K562 (cell line): ENCODE data around the gene FGF14. TPM values are rescaled to one million over a fixed set of nuclear protein-coding genes. Genes with fewer than 3 reads are reported as not detected.

ENCODE experiments used
- ATAC-seq: fragments of 200-7000 bp; cut with Tn5 transposase; 3 replicates; pipeline ENCODE4 v1.9.1; 2020; ENCODE audit warnings: moderate library complexity
- BruUV-seq: library from RNA; stranded (reverse); fragments of 400-500 nt; replicated peaks from 2 replicates; lab custom pipeline; 2021; lab: Mats Ljungman, UMichigan
- CTCF ChIA-PET: fragments of 300-600 bp; formaldehyde crosslinking; extraction: SDS; loops from one replicate; lab custom pipeline; 2021; ENCODE audit warnings: low intra/inter-chr PET ratio; lab: Yijun Ruan, JAX
- POLR2A ChIA-PET: fragments of 300-600, 350-650 bp; sonication (Branson Sonifier 250); formaldehyde crosslinking; extraction: SDS; loops from one replicate; lab custom pipeline; 2021; ENCODE audit warnings: antibody characterized with exemption, inconsistent platforms; lab: Yijun Ruan, JAX
- DNase-seq, 4 experiments: peaks; one replicate each; pipeline versions ENCODE4 v3.0.0 to v3.0.0-alpha.2; 2011 to 2018; ENCODE audit warnings: low spot score in 3 of 4, mixed read lengths in 3 of 4; ENCODE audit errors: extremely low read depth in 1 of 4
- FAIRE-seq: peaks from 2 replicates; lab custom pipeline; 2011; peaks lifted over from hg19 to GRCh38; lab: Jason Lieb, UNC
- H2AFZ ChIP-seq: 2 replicates; pipeline ENCODE4 v1.6.0; 2011; ENCODE audit warnings: low read depth, low read length, control low read depth, inconsistent platforms
- H3K27ac ChIP-seq: fragments of 200-600 bp; 3 replicates; pipeline ENCODE4 v1.8.0; 2011; ENCODE audit warnings: low read depth, mild to moderate bottlenecking, control low read depth, inconsistent platforms, low read length, moderate library complexity, mixed read lengths; ENCODE audit errors: extremely low read depth
- H3K27me3 ChIP-seq, 2 experiments: fragments of 300-600 bp in 1 of 2; 2 replicates in 1 of 2; 3 replicates in 1 of 2; pipeline versions ENCODE4 v1.6.0 to v1.8.0; 2011; ENCODE audit warnings: inconsistent platforms in 2 of 2, low read length in 2 of 2, mild to moderate bottlenecking in 1 of 2, mixed read lengths in 1 of 2, moderate library complexity in 1 of 2; ENCODE audit not compliant: control insufficient read depth in 2 of 2, insufficient read depth in 2 of 2
- H3K36me3 ChIP-seq: fragments of 300-600 bp; 3 replicates; pipeline ENCODE4 v1.8.0; 2011; ENCODE audit warnings: mild to moderate bottlenecking, low read length, inconsistent platforms; ENCODE audit not compliant: control insufficient read depth, insufficient read depth
- H3K4me1 ChIP-seq, 2 experiments: fragments of 200-600 bp in 1 of 2; replicated peaks in 1 of 2; 2 replicates in 1 of 2; 3 replicates in 1 of 2; pipeline versions ENCODE4 v1.5.1 to v1.8.0; 2011; ENCODE audit warnings: inconsistent platforms in 2 of 2, low read length in 2 of 2, mild to moderate bottlenecking in 1 of 2, mixed read lengths in 1 of 2, moderate library complexity in 1 of 2; ENCODE audit not compliant: control insufficient read depth in 2 of 2, insufficient read depth in 2 of 2
- H3K4me2 ChIP-seq: 2 replicates; pipeline ENCODE4 v1.6.1; 2011; ENCODE audit warnings: low read length, control low read depth, inconsistent platforms, mixed read lengths; ENCODE audit not compliant: insufficient read depth
- H3K4me3 ChIP-seq: fragments of 200-600 bp; sonication (generic), shearing (Covaris generic); 2 replicates; pipeline ENCODE4 v1.5.1; 2016; ENCODE audit warnings: control low read depth, inconsistent platforms
- H3K79me2 ChIP-seq: fragments of 200-600 bp; 3 replicates; pipeline ENCODE4 v1.8.0; 2011; ENCODE audit warnings: low read length, inconsistent platforms; ENCODE audit not compliant: control insufficient read depth, insufficient read depth
- H3K9ac ChIP-seq, 2 experiments: 2 replicates each; pipeline versions ENCODE4 v1.6.0 to v1.6.1; 2011; ENCODE audit warnings: low read depth in 2 of 2, low read length in 2 of 2, control low read depth in 1 of 2, inconsistent platforms in 1 of 2, mild to moderate bottlenecking in 1 of 2, mixed read lengths in 1 of 2; ENCODE audit not compliant: insufficient read depth in 1 of 2
- H3K9me1 ChIP-seq: one replicate; pipeline ENCODE4 v1.6.0; 2011; ENCODE audit warnings: inconsistent platforms, mild to moderate bottlenecking, low read length, moderate library complexity; ENCODE audit not compliant: control insufficient read depth, insufficient read depth
- H3K9me3 ChIP-seq: replicated peaks from 2 replicates; pipeline ENCODE4 v1.5.1; 2011; ENCODE audit warnings: low read depth, low read length, inconsistent platforms; ENCODE audit not compliant: control insufficient read depth, insufficient read depth
- H4K20me1 ChIP-seq: replicated peaks from 2 replicates; pipeline ENCODE4 v1.6.1; 2011; ENCODE audit warnings: low read length, inconsistent platforms, mixed read lengths; ENCODE audit not compliant: control insufficient read depth, insufficient read depth
- BCOR ChIP-seq: fragments of 450-650 bp; IDR thresholded peaks from 2 replicates; pipeline ENCODE4 v1.6.1; 2016
- CBFA2T2 ChIP-seq: fragments of 450-650 bp; conservative IDR thresholded peaks from 2 replicates; pipeline ENCODE4 v1.6.1; 2017; ENCODE audit warnings: mild to moderate bottlenecking
- ESRRB ChIP-seq: fragments of 250-450 bp; sonication (Bioruptor Pico); IDR thresholded peaks from 2 replicates; pipeline ENCODE4 v1.5.0; 2020; ENCODE audit warnings: mild to moderate bottlenecking, moderate library complexity, borderline replicate concordance
- KDM4B ChIP-seq, 2 experiments: fragments of 450-650 bp in 1 of 2; sonication (generic) in 1 of 2; IDR thresholded peaks; 2 replicates each; pipeline ENCODE4 v1.6.1; 2016 to 2017; ENCODE audit warnings: borderline replicate concordance in 2 of 2, antibody characterized with exemption in 1 of 2, low read depth in 1 of 2, mild to moderate bottlenecking in 1 of 2
- MBD2 ChIP-seq: sonication (generic); IDR thresholded peaks from 2 replicates; pipeline ENCODE4 v1.6.1; 2016; ENCODE audit warnings: low read depth, borderline replicate concordance
- PRMT5 ChIP-seq: sonication (generic); formaldehyde crosslinking; IDR thresholded peaks from 2 replicates; pipeline ENCODE4 v1.5.0; 2020; ENCODE audit warnings: missing genetic modification reagents
- ZBTB17 ChIP-seq: fragments of 450-650 bp; formaldehyde crosslinking; IDR thresholded peaks from 2 replicates; pipeline ENCODE4 v1.4.0; 2020; ENCODE audit warnings: mild to moderate bottlenecking
- ZC3H11A ChIP-seq: IDR thresholded peaks from 2 replicates; pipeline ENCODE4 v1.6.1; 2012; ENCODE audit warnings: low read depth, low read length, improper control_type of control experiment
- ZFP30 ChIP-seq: fragments of 250-450 bp; sonication (Bioruptor Pico); IDR thresholded peaks from 2 replicates; pipeline ENCODE4 v1.8.0; 2022; ENCODE audit warnings: moderate library complexity, mild to moderate bottlenecking, inconsistent platforms, borderline replicate concordance
- ZNF24 ChIP-seq: fragments of 450-650 bp; IDR thresholded peaks from 2 replicates; pipeline ENCODE4 v1.6.1; 2016
- ZNF311 ChIP-seq: fragments of 250-450 bp; sonication (Bioruptor Pico); IDR thresholded peaks from 2 replicates; pipeline ENCODE4 v1.4.0; 2020; ENCODE audit warnings: mild to moderate bottlenecking, moderate library complexity
- ZNF699 ChIP-seq: fragments of 250-450 bp; sonication (Bioruptor Pico); IDR thresholded peaks from 2 replicates; pipeline ENCODE4 v1.8.0; 2021; ENCODE audit warnings: mild to moderate bottlenecking, moderate library complexity; ENCODE audit not compliant: insufficient replicate concordance
- WGBS: fragments of 100-300 bp; shearing (Covaris generic); methylation state at CpG from one replicate; pipeline ENCODE4 v1.1.6; 2016; ENCODE audit warnings: low coverage, mixed read lengths; ENCODE audit not compliant: insufficient coverage; ENCODE audit errors: missing lambda C conversion rate; 5-methylcytosine and 5-hydroxymethylcytosine counted together
- in situ Hi-C: fragments of 300-500 bp; cut with MboI; formaldehyde crosslinking; loops from 4 replicates; pipeline ENCODE4 v1.15.0; 2018; ENCODE audit warnings: inconsistent platforms, mixed read lengths
- intact Hi-C: fragments of 100-400 bp; cut with micrococcal nuclease; formaldehyde crosslinking; loops from 2 replicates; pipeline ENCODE4 v1.14.2; 2022
- polyA plus RNA-seq, 8 experiments: library from polyadenylated mRNA; depleted of rRNA in 4 of 8; stranded (reverse) in 5 of 8; unstranded in 3 of 8; fragments of >200 nt; fragmentation: Nextera tagmentation in 2 of 8; fragmentation: Illumina TruSeq in 1 of 8; extraction: Ambion mirVana in 2 of 8; extraction: Trizol in 1 of 8; gene quantifications; 2 replicates each; pipeline versions ENCODE4 v1.2.1 to v1.2.3, GENCODE V29; 2011 to 2014; ENCODE audit warnings: inconsistent platforms in 1 of 8, missing spikeins in 1 of 8
- total RNA-seq, 7 experiments: library from RNA; depleted of rRNA in 6 of 7; stranded (reverse); fragments of >200 nt in 6 of 7; fragmentation: Illumina TruSeq in 2 of 7; extraction: Trizol in 2 of 7; gene quantifications; 2 replicates each; pipeline versions ENCODE4 v1.2.1 to v1.2.3, GENCODE V29; 2011 to 2021; ENCODE audit warnings: low replicate concordance in 1 of 7
- TF ChIP-seq, protein P1 (sequence below): sonication (generic); formaldehyde crosslinking; IDR thresholded peaks from 2 replicates; pipeline ENCODE4 v1.8.0; 2023; ENCODE audit warnings: mild to moderate bottlenecking, missing genetic modification reagents
- TF ChIP-seq, protein P2 (sequence below): fragments of 250-450 bp; sonication (Bioruptor Pico); IDR thresholded peaks from 2 replicates; pipeline ENCODE4 v1.5.0; 2021; ENCODE audit warnings: mild to moderate bottlenecking, moderate library complexity
- TF ChIP-seq, protein P3 (sequence below): fragments of 250-450 bp; sonication (Bioruptor Pico); IDR thresholded peaks from 2 replicates; pipeline ENCODE4 v1.4.0; 2020; ENCODE audit warnings: mild to moderate bottlenecking, moderate library complexity, borderline replicate concordance

The FGF14 gene
- total and polyA plus RNA-seq, 9 of the 15 experiments (the other 6 are each of a cell fraction or from before 2014, with no cell fraction given) = not detected

DNA sequence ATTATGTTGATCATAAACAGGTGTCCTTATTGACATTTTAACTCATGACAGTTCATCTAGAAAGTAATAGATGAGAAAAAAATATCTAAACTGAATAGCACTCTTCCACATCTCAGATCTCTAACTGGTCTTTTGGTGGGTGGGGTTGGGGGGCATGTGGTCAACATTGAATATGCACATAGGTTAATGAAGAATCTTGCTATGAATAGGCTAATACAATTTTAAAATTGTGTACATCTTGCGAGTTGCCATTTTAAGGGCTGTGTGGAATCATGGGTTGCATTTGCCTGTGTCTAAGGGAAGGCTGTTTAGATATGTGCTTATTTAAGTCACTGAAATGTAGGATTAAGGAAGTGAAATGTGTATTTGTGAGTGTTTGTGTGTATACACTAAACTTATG lies 603.4 kb downstream of the FGF14 start:
- H3K79me2 ChIP-seq = no peaks in the 10 kb centered on the region
- H3K4me1 ChIP-seq = no peaks in the 10 kb centered on the region
- no peaks in the 10 kb centered on the region for H3K9me1 ChIP-seq
- FAIRE-seq (no peak), ATAC-seq (no peak), DNase-seq (no peak)
- intact Hi-C loops = no loop called here
- BruUV-seq = no TSS peak
- H3K9ac ChIP-seq = no peak overlapping the region
- in situ Hi-C loops = no loop called here
- H3K27ac ChIP-seq = no peak overlapping the region
- ChIA-PET CTCF (no interaction called here), POLR2A (no interaction called here)
- no peak overlapping the region for H2AFZ ChIP-seq
- H4K20me1 ChIP-seq = no peaks in the 10 kb centered on the region
- H3K4me3 ChIP-seq = no peak overlapping the region
- H3K27me3 ChIP-seq = no peaks in the 10 kb centered on the region
- H3K4me2 ChIP-seq = no peak overlapping the region
- H3K9me3 ChIP-seq = no peaks in the 10 kb centered on the region
- H3K36me3 ChIP-seq = no peaks in the 10 kb centered on the region
- WGBS = 0% methylated on average over 1 of the region's 1 CpG
- TF ChIP-seq PRMT5 (no peak), MBD2 (no peak), ZNF24 (no peak), ZFP30 (no peak), ESRRB (CRISPR knock-in tag) (no peak), ZC3H11A (no peak), KDM4B (IDR thresholded peaks at IDR 0.05; ENCODE audit: borderline replicate concordance in 2 of 2, low read depth in 1 of 2) (no peak), BCOR (no peak), CBFA2T2 (no peak), ZNF699 (CRISPR knock-in tag) (no peak), ZBTB17 (CRISPR knock-in tag) (no peak), ZNF311 (CRISPR knock-in tag) (no peak)
- TF ChIP-seq, protein P1, sequence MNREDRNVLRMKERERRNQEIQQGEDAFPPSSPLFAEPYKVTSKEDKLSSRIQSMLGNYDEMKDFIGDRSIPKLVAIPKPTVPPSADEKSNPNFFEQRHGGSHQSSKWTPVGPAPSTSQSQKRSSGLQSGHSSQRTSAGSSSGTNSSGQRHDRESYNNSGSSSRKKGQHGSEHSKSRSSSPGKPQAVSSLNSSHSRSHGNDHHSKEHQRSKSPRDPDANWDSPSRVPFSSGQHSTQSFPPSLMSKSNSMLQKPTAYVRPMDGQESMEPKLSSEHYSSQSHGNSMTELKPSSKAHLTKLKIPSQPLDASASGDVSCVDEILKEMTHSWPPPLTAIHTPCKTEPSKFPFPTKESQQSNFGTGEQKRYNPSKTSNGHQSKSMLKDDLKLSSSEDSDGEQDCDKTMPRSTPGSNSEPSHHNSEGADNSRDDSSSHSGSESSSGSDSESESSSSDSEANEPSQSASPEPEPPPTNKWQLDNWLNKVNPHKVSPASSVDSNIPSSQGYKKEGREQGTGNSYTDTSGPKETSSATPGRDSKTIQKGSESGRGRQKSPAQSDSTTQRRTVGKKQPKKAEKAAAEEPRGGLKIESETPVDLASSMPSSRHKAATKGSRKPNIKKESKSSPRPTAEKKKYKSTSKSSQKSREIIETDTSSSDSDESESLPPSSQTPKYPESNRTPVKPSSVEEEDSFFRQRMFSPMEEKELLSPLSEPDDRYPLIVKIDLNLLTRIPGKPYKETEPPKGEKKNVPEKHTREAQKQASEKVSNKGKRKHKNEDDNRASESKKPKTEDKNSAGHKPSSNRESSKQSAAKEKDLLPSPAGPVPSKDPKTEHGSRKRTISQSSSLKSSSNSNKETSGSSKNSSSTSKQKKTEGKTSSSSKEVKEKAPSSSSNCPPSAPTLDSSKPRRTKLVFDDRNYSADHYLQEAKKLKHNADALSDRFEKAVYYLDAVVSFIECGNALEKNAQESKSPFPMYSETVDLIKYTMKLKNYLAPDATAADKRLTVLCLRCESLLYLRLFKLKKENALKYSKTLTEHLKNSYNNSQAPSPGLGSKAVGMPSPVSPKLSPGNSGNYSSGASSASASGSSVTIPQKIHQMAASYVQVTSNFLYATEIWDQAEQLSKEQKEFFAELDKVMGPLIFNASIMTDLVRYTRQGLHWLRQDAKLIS = no peak
- TF ChIP-seq, protein P2, sequence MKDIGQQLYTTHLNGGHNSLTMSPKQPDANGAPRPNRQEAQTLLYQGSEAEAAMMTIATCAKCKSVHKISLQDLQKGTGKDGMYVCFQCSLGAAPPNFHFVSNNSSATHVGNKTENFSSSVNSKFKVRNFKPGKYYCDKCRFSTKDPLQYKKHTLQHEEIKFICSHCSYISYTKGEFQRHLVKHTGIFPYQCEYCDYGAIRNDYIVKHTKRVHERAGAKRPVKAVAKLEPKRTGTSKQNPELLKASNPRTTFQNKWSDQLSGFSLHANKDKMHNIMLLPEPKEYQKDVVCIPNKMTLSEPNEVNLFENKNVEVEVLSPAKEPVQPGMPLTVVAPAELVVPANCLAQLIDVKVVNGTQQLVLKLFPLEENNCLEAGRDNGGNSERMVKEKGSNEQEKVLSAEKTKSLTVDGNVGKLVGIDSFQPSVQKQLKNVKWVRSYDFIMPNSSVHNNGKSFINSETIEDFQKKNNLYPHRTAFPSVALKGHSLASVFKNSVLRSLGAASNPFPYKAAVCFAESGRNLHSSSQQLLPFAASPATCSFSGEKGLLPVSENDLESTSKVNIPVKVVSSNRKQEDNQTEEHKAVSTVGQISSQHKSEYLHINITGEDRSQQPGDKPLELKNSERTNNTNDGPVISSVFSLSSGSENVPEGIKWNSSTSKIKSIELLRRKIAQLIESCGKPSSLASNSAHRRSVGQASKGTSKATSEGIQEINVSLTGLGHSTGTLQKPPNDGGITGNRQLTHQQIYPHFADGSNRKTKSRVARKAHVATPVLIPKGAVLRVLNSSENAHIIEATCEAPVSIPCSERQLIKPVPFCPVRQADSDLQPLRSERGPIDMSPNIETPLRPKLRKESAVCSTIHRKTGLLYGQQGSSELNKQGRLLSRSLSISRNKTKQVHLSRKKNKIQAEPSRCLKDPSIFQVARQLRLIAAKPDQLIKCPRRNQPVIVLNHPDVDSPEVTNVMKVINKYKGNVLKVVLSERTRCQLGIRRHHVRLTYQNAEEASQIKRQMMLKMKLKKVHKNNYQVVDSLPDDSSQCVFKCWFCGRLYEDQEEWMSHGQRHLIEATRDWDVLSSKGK (CRISPR knock-in tag) = no peak
- TF ChIP-seq, protein P3, sequence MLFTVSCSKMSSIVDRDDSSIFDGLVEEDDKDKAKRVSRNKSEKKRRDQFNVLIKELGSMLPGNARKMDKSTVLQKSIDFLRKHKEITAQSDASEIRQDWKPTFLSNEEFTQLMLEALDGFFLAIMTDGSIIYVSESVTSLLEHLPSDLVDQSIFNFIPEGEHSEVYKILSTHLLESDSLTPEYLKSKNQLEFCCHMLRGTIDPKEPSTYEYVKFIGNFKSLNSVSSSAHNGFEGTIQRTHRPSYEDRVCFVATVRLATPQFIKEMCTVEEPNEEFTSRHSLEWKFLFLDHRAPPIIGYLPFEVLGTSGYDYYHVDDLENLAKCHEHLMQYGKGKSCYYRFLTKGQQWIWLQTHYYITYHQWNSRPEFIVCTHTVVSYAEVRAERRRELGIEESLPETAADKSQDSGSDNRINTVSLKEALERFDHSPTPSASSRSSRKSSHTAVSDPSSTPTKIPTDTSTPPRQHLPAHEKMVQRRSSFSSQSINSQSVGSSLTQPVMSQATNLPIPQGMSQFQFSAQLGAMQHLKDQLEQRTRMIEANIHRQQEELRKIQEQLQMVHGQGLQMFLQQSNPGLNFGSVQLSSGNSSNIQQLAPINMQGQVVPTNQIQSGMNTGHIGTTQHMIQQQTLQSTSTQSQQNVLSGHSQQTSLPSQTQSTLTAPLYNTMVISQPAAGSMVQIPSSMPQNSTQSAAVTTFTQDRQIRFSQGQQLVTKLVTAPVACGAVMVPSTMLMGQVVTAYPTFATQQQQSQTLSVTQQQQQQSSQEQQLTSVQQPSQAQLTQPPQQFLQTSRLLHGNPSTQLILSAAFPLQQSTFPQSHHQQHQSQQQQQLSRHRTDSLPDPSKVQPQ = no peak
